H9 (cell line): ENCODE results near the gene KCNMA1. TPM values are rescaled to one million over a fixed set of nuclear protein-coding genes. Genes with fewer than 3 reads are reported as not detected.

Experiments
- DNase-seq: peaks from one replicate; pipeline ENCODE4 v3.0.0-alpha.2; 2017
- H2AFZ ChIP-seq: one replicate; pipeline ENCODE4 v1.6.1; 2013; ENCODE audit warnings: mild to moderate bottlenecking, low read length, control low read depth, moderate library complexity
- H2AK5ac ChIP-seq: 2 replicates; pipeline ENCODE4 v1.6.1; 2013; ENCODE audit warnings: low read length, control low read depth, mixed read lengths; ENCODE audit not compliant: insufficient read length
- H2BK120ac ChIP-seq: one replicate; pipeline ENCODE4 v1.6.1; 2013; ENCODE audit warnings: low read depth, mild to moderate bottlenecking, low read length, control low read depth, inconsistent platforms; ENCODE audit not compliant: poor library complexity, severe bottlenecking
- H2BK12ac ChIP-seq: 2 replicates; pipeline ENCODE4 v1.6.1; 2013; ENCODE audit warnings: low read length, control low read depth, mixed read lengths, low read depth; ENCODE audit not compliant: insufficient read length
- H2BK15ac ChIP-seq: 2 replicates; pipeline ENCODE4 v1.6.1; 2013; ENCODE audit warnings: low read depth, low read length, control low read depth
- H2BK20ac ChIP-seq: one replicate; pipeline ENCODE4 v1.6.1; 2013; ENCODE audit warnings: low read depth, mild to moderate bottlenecking, low read length, control low read depth, inconsistent platforms; ENCODE audit not compliant: poor library complexity, severe bottlenecking
- H2BK5ac ChIP-seq: 2 replicates; pipeline ENCODE4 v1.6.1; 2013; ENCODE audit warnings: low read length, control low read depth, mixed read lengths; ENCODE audit not compliant: insufficient read length
- H3K14ac ChIP-seq: 2 replicates; pipeline ENCODE4 v1.6.1; 2013; ENCODE audit warnings: low read length, control low read depth; ENCODE audit not compliant: insufficient read depth
- H3K18ac ChIP-seq: 2 replicates; pipeline ENCODE4 v1.6.1; 2013; ENCODE audit warnings: low read depth, mild to moderate bottlenecking, mixed read lengths, low read length, control low read depth; ENCODE audit not compliant: insufficient read length
- H3K23ac ChIP-seq: 2 replicates; pipeline ENCODE4 v1.6.1; 2013; ENCODE audit warnings: low read length, control low read depth, mixed read lengths, low read depth; ENCODE audit not compliant: insufficient read length
- H3K23me2 ChIP-seq: 2 replicates; pipeline ENCODE4 v1.6.1; 2013; ENCODE audit warnings: low read depth, mild to moderate bottlenecking, mixed read lengths, low read length, control low read depth; ENCODE audit not compliant: insufficient read length, poor library complexity, severe bottlenecking
- H3K27ac ChIP-seq: 2 replicates; pipeline ENCODE4 v1.5.1; 2013; ENCODE audit warnings: low read length, control low read depth, mixed read lengths, low read depth; ENCODE audit not compliant: insufficient read length
- H3K27me3 ChIP-seq: 2 replicates; pipeline ENCODE4 v1.6.1; 2013; ENCODE audit warnings: low read length, control low read depth, inconsistent platforms; ENCODE audit not compliant: insufficient read depth
- H3K4ac ChIP-seq: 2 replicates; pipeline ENCODE4 v1.6.1; 2013; ENCODE audit warnings: low read depth, mild to moderate bottlenecking, control low read depth, inconsistent platforms, low read length, moderate library complexity
- H3K4me1 ChIP-seq: 2 replicates; pipeline ENCODE4 v1.6.1; 2013; ENCODE audit warnings: low read length, control low read depth, inconsistent platforms; ENCODE audit not compliant: insufficient read depth
- H3K4me2 ChIP-seq: 2 replicates; pipeline ENCODE4 v1.6.1; 2013; ENCODE audit warnings: low read length, control low read depth, mixed read lengths; ENCODE audit not compliant: insufficient read length, insufficient read depth
- H3K56ac ChIP-seq: 2 replicates; pipeline ENCODE4 v1.6.1; 2013; ENCODE audit warnings: low read depth, mild to moderate bottlenecking, mixed read lengths, low read length, control low read depth; ENCODE audit not compliant: insufficient read length
- H3K79me1 ChIP-seq: 2 replicates; pipeline ENCODE4 v1.6.1; 2013; ENCODE audit warnings: low read depth, mild to moderate bottlenecking, moderate library complexity, low read length, control low read depth, inconsistent platforms; ENCODE audit not compliant: insufficient read depth, poor library complexity, severe bottlenecking
- H3K79me2 ChIP-seq: 2 replicates; pipeline ENCODE4 v1.6.1; 2013; ENCODE audit warnings: low read length, control low read depth, inconsistent platforms; ENCODE audit not compliant: insufficient read depth
- H3K9ac ChIP-seq: 2 replicates; pipeline ENCODE4 v1.6.1; 2013; ENCODE audit warnings: low read length, control low read depth, mixed read lengths; ENCODE audit not compliant: insufficient read length; ENCODE audit errors: extremely low read depth
- H3K9me3 ChIP-seq: one replicate; pipeline ENCODE4 v1.6.1; 2013; ENCODE audit warnings: low read depth, low read length, inconsistent platforms; ENCODE audit not compliant: control insufficient read depth
- H3T11ph ChIP-seq: one replicate; pipeline ENCODE4 v1.6.1; 2013; ENCODE audit warnings: mild to moderate bottlenecking, low read length, control low read depth, inconsistent platforms
- H4K20me1 ChIP-seq: one replicate; pipeline ENCODE4 v1.6.1; 2013; ENCODE audit not compliant: control insufficient read depth, insufficient read length, insufficient read depth
- H4K5ac ChIP-seq: 2 replicates; pipeline ENCODE4 v1.6.1; 2013; ENCODE audit warnings: low read depth, mild to moderate bottlenecking, mixed read lengths, low read length, control low read depth; ENCODE audit not compliant: insufficient read length
- H4K8ac ChIP-seq: replicated peaks from 2 replicates; pipeline ENCODE4 v1.6.1; 2013; ENCODE audit warnings: low read length, control low read depth, mixed read lengths, low read depth; ENCODE audit not compliant: insufficient read length
- H4K91ac ChIP-seq: 2 replicates; pipeline ENCODE4 v1.6.1; 2013; ENCODE audit warnings: low read depth, mild to moderate bottlenecking, moderate library complexity, mixed read lengths, low read length, control low read depth; ENCODE audit not compliant: insufficient read length
- H3K27ac Mint-ChIP-seq, 3 experiments: 2 replicates in 2 of 3; 3 replicates in 1 of 3; pipeline ENCODE4 v1.8.0; 2020 to 2021; ENCODE audit warnings: mixed read lengths in 3 of 3, mild to moderate bottlenecking in 1 of 3, moderate library complexity in 1 of 3
- H3K27me3 Mint-ChIP-seq: 2 replicates; pipeline ENCODE4 v1.8.0; 2021; ENCODE audit warnings: low read depth, mild to moderate bottlenecking, moderate library complexity, mixed read lengths
- H3K36me3 Mint-ChIP-seq, 3 experiments: 2 replicates in 2 of 3; 3 replicates in 1 of 3; pipeline ENCODE4 v1.8.0; 2020 to 2021; ENCODE audit warnings: low read depth in 3 of 3, mixed read lengths in 3 of 3; ENCODE audit not compliant: insufficient read depth in 1 of 3
- H3K4me1 Mint-ChIP-seq, 2 experiments: 2 replicates each; pipeline ENCODE4 v1.8.0; 2020; ENCODE audit warnings: mixed read lengths in 2 of 2
- H3K4me3 Mint-ChIP-seq, 2 experiments: 2 replicates in 1 of 2; 3 replicates in 1 of 2; pipeline ENCODE4 v1.8.0; 2020 to 2021; ENCODE audit warnings: mild to moderate bottlenecking in 2 of 2, mixed read lengths in 2 of 2, moderate library complexity in 1 of 2
- H3K9me3 Mint-ChIP-seq, 2 experiments: 2 replicates in 1 of 2; 3 replicates in 1 of 2; pipeline ENCODE4 v1.8.0; 2020; ENCODE audit warnings: mild to moderate bottlenecking in 2 of 2, mixed read lengths in 2 of 2, moderate library complexity in 1 of 2
- CTCF ChIP-seq: fragments of 200-600 bp; sonication (generic); conservative IDR thresholded peaks from 3 replicates; pipeline ENCODE4 v1.8.0; 2021; ENCODE audit warnings: antibody characterized with exemption, mild to moderate bottlenecking
- WGBS: extraction: QIAGEN DNeasy Blood & Tissue Kit; methylation state at CpG from one replicate; pipeline ENCODE4 v1.1.7; 2013; ENCODE audit warnings: missing lambda C conversion rate, low lambda C conversion rate, mixed read lengths; ENCODE audit not compliant: insufficient read length; ENCODE audit errors: extremely low coverage; 5-methylcytosine and 5-hydroxymethylcytosine counted together
- total RNA-seq: library from RNA; stranded (reverse); gene quantifications from 2 replicates; pipeline ENCODE4 v1.2.1, GENCODE V29; 2021

The KCNMA1 gene
- total RNA-seq, 1 experiment from 2014 or later: 2.0 TPM

GRCh38 chr10:77436257-77436975 lies 201.2 kb downstream of the KCNMA1 start:
- TF ChIP-seq CTCF: no peak
- no CpG with 5 or more reads among the region's 3 CpGs for WGBS
- Histone ChIP-seq H3K4me1 (no peaks in the 10 kb centered on the region), H3K23ac (no peak overlapping the region), H3K18ac (no peak overlapping the region), H3K27me3 (no peaks in the 10 kb centered on the region), H3K14ac (no peak overlapping the region), H3K9ac (no peak overlapping the region), H2BK5ac (no peak overlapping the region), H3K4me2 (no peak overlapping the region), H3K9me3 (no peaks in the 10 kb centered on the region), H4K8ac (no peak overlapping the region), H2AFZ (no peak overlapping the region), H4K20me1 (no peaks in the 10 kb centered on the region), H3K23me2 (no peaks in the 10 kb centered on the region), H4K91ac (no peak overlapping the region), H2BK120ac (no peak overlapping the region), H3K56ac (no peak overlapping the region), H2BK20ac (no peak overlapping the region), H3K27ac (no peak overlapping the region), H3K79me1 (no peaks in the 10 kb centered on the region), H2AK5ac (no peak overlapping the region), H2BK12ac (no peak overlapping the region), H4K5ac (no peak overlapping the region), H3K79me2 (no peaks in the 10 kb centered on the region), H3T11ph (no peak overlapping the region), H3K4ac (no peak overlapping the region), H2BK15ac (no peak overlapping the region)
- Mint-ChIP-seq H3K9me3 (no peaks in the 10 kb centered on the region), H3K4me1 (peaks cover 34 to 37% of the 10 kb centered on the region in 2 experiments), H3K36me3 (no peaks in the 10 kb centered on the region), H3K4me3 (no peak overlapping the region), H3K27ac (no peak overlapping the region; a peak in 1 of 7 replicates), H3K27me3 (peaks cover under 1% of the 10 kb centered on the region; the same call in 1 of the 2 replicates)
- no peak for DNase-seq
